GM12875 (cell line): ENCODE measurements around the gene TRA2A.

Experiments
- H3K4me3 ChIP-seq: one replicate; pipeline ENCODE4 v1.5.1; 2011; ENCODE audit warnings: low read depth, low read length, control low read depth
- TF ChIP-seq, protein P1 (sequence below): IDR thresholded peaks from 2 replicates; pipeline ENCODE4 v1.5.1; 2011; ENCODE audit warnings: low read depth, mild to moderate bottlenecking, control low read depth, inconsistent platforms, low read length, moderate library complexity, borderline replicate concordance; ENCODE audit not compliant: insufficient read depth

Gene TRA2A

GRCh38 chr7:23477157-23477499 lies 54.7 kb downstream of the TRA2A start:
- H3K4me3 ChIP-seq, result no peak overlapping the region
- TF ChIP-seq, protein P1, sequence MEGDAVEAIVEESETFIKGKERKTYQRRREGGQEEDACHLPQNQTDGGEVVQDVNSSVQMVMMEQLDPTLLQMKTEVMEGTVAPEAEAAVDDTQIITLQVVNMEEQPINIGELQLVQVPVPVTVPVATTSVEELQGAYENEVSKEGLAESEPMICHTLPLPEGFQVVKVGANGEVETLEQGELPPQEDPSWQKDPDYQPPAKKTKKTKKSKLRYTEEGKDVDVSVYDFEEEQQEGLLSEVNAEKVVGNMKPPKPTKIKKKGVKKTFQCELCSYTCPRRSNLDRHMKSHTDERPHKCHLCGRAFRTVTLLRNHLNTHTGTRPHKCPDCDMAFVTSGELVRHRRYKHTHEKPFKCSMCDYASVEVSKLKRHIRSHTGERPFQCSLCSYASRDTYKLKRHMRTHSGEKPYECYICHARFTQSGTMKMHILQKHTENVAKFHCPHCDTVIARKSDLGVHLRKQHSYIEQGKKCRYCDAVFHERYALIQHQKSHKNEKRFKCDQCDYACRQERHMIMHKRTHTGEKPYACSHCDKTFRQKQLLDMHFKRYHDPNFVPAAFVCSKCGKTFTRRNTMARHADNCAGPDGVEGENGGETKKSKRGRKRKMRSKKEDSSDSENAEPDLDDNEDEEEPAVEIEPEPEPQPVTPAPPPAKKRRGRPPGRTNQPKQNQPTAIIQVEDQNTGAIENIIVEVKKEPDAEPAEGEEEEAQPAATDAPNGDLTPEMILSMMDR, result no peak

- peak overlapping the region; percentile 36 for H3K4me3 ChIP-seq
- TF ChIP-seq, protein P1, result no peak
These were observed 55.3 kb downstream of the TRA2A start for GRCh38 chr7:23476286-23477156.

DNA sequence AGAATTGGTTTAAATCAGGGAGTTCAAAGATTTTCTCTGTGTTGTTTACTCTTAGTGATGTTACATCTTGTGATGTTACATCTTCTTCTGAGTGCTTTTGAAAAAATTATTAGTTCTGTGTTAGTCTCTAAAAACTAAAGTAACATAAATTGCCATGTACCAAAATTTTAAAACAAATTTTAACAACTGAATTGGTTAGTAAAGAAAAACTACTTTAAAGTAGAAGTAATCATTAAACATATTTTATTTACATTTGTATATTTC lies 56.3 kb downstream of the TRA2A start:
- H3K4me3 ChIP-seq, result peak overlapping the region; percentile 94
- TF ChIP-seq, protein P1, result no peak

DNA sequence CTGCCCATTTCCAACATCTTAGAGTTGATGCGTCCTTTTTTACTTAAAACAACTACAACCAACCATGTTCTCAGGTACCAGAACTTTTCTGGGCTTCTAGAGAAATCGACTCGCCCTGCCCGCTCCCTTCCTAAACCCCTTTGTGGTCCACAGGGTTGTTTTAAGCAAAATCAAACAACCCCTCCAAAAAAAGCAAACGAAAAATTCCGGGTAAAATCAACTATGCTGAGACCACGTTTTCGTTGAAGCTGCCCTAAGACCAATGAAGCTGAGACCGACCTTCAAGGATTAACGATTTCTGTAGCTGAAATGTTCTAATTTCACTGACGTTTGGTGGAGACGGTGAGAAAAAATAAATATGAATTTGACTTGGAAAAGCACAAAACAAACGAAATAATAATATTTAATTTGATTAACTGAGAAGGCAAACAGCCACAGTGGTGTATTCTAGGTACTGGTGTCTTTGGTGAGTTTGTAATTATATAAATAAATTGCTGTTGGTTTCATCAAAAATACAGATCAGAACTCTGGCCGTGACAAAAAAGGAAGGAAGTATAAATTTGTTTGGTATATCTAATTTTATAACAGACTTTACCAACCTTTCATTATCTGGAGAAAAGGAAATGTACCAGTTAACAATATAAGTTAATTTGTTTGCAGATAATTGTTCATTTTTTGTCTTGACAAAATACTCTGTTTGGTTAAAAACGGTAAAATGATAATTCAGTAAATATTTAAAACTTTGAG lies 56.8 kb downstream of the TRA2A start:
- TF ChIP-seq, protein P1, result no peak
- H3K4me3 ChIP-seq, result peak overlapping the region; percentile 94

GRCh38 chr7:23474094-23474828 lies 57.5 kb downstream of the TRA2A start:
- TF ChIP-seq, protein P1, result no peak
- peak overlapping the region; percentile 94 for H3K4me3 ChIP-seq

DNA sequence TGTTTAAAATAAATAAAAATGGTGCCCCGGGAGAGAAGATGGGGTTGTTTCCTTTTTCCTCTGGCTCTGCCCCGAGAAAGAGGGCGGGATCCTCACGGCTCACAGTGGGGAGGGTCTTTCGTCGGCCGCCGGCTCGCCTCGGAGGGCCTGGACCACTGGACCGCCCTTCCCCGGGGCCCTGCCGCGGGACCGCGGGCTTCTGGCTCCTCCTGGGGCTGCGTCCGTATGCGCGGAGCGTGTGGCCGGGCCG lies 58.0 kb downstream of the TRA2A start:
- TF ChIP-seq, protein P1, result no peak
- H3K4me3 ChIP-seq, result peak overlapping the region; percentile 94
